ENCODE measurements around the gene AMIGO2.

Gene AMIGO2

DNA sequence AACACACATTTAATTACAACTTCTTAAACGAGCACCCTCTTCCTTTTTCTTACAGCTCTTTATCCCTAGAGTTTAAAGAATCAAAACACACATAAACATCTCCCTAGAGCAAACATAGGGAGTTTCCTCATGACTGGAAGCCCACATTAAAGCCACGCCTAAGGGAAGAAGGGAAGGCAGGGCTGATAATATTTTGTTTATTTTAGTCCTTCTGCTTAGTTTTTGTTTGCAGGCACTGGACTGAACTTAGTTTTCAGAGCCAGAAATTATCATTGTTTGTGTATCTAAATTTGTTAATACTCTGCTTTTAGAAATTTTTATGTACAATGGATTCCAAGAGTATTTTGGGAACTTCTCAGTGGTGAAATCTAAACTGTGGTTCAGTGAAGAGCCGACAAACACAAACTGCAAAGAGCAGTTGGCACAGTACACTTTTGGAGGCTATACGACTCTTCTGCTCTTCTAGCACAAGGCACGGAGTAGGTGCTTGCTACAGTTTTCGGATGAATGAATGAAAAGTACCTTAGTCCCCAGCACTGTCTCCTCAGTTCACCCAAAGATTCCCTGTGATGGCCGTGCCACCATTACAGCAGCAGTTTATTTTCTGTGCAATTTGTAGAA is 17.6 kb upstream of the AMIGO2 start:
- no peak for DNase-seq (ENCODE audit: low spot score)

DNA sequence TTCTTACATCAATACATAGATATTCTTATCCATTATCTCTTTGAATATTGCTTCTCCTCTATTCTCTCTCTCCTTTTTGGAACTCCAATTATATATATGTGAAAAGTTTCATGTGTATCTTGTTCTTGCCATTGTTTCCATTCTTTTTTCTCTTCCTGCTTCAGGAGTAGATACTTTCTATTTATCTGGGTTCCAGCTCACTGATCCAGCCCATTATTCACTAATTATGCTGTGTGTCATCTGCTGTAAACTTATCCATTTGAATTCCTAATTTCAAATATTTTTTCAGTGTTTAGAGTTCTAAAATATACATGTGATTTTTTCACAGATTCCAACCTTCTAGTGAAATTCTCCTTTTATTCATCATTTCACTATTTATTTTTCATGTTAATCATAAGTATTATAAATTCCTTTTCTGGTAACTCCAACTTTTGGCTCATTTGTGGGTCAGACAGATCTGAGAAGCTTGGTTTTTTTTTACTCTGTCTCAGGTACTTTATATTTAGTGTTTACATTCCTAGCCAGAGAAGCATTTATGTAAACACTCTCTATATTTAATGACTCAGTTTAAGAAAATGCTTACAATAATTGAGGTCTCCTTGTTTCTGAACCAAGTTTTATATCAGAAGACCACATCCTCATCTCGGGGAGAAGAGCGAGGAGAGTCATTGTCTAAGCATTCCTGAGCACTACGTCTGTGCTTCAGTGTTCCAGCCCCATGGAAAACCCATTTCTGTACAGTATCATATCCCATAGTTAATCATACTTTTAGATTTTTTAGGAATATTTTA is 15.9 kb upstream of the AMIGO2 start:
- DNase-seq (ENCODE audit: low spot score): no peak

DNA sequence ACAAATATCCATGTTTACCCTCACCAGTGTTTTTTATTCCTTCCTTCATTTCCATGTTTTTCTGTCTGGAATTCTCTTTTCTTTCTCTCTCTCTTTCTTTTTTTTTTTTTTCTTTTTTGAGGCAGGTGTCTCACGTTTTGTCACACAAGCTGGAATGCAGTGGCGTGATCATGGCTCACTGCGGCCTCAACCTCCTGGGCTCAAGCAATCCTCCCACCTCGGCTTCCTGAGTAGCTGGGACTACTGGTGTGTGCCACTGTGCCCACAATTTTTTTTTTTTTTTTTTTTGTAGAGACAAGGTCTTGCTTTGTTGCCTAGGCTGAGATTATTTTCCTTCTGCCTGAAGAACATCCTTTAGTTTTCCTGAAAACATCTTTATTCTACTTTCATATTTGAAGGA is 15.0 kb upstream of the AMIGO2 start:
- DNase-seq (ENCODE audit: low spot score): no peak

DNA sequence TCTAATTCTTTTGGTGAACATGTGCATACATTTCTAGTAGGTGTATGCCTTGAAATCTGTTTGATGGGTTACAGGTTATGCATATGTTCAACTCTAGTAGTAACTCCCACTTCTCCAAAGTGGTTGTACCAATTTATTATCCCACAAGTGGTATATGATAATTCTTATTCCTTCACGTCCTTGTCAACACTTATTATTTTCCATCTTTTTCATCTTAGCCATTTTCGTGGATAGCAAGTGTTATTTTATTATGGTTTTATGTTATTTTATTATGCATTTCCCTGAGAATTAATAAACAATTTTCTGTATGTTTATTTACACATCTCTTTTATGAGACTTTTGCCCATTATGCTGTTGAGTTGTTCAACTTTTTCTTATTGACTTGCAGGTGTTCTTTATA is 11.2 kb upstream of the AMIGO2 start:
- no peak for DNase-seq (ENCODE audit: low spot score)

DNA sequence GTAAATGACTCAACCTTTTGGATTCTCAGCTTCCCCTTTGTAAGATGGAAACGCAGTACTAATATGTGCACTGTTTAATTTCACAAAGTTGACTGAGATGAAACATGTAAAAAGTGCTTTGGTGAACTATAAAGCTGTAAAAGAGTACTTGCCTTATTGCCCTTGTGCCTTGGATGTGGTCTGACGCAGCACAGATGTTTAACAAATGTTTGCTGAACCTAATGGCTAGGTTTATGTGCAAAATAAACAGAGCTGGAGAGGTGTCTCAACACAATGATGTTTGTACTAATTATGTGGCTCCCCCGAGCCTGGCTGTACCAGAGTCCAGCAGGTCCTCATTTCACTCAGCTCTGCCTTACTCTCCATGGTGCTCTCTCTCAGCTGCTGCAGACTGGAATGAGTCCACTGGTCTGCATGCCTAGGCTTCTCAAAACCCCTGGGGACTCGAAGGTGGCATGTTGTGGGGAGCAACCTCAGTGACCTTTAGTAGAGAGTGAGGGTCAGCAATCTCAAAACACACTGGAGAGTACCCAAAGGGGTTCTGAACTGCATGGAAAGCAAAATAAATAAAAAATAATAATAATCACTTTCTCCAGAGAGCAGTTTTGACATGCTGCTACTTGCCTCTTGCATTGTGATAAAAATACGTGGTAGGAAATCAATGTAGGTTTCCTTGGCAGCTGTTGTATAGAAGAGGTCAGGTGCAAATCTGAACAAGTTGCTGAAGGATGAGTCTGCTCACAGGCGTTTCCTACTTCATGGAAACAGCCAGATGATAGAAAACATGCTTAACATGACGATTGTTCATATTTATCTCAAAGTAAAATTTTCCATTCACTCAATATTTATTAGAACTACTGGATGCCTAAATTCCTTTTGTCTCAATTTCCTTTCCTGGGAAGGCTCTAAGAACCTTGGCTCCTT is 8.5 kb upstream of the AMIGO2 start:
- DNase-seq (ENCODE audit: low spot score): peak; percentile 41

DNA sequence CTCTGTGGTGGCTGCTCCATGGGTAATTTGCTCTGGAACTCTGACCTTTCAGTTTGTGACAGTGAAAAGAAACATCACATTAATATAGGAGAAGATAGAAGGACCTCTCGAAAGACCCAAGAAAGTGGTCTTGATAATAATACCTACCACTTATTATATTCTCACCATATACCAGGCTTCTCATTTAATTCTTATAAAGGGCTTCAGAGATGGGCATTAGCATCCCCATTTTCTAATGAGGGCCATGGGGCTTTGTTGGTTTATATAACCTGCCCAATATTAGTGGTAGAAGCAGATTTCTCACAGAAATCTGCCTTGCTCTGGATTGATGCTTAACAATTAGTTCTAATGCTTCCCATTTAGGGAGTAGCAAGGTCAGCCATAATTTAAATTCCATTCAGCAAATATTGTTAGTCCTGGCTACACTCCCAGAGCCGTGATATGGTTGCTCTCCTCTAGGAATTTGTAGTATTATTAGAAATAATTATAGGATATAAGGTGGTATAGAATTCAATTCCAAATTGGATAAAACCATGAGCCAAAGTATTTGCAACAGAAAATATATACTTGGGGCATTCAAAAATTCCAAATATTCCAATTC is 7.4 kb upstream of the AMIGO2 start:
- DNase-seq (ENCODE audit: low spot score): no peak

DNA sequence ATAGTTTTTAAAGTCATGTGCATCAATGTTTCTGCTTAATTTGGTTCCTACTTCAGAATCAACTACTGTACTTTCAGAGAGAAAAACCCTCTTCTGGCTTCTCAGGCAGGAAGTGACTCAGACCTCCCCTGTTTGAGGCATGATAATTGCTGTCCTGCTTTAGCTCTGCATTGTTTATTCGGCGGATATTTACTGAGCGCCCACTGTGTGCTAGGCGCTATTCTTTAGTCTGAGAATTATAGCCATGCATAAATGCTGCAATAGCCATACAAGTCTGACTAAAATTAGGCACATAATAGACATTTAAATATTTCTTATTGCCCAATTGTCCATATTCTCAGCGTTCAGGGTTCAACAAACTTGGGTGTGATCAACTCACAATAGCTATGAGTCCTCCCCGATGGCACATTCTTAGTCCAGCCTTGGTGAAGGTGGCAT is 6.1 kb upstream of the AMIGO2 start:
- no peak for DNase-seq (ENCODE audit: low spot score)

DNA sequence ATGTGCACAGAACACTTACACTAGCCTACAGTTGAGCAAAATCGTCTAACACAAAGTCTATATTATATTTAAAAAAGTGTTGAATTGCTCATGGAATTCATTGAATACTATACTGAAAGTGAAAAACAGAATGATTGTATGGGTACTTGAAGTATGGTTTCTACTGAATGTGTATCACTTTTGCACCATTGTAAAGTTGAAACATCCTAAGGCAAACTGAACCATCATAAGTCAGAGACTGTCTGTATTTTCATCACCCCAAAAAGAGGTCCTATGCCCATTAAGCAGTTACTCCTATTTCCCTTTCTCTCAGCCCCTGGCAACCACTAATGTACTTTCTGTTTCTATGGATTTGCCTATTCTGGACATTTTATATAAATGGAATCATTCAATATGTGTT is 4.4 kb upstream of the AMIGO2 start:
- DNase-seq (ENCODE audit: low spot score): no peak

DNA sequence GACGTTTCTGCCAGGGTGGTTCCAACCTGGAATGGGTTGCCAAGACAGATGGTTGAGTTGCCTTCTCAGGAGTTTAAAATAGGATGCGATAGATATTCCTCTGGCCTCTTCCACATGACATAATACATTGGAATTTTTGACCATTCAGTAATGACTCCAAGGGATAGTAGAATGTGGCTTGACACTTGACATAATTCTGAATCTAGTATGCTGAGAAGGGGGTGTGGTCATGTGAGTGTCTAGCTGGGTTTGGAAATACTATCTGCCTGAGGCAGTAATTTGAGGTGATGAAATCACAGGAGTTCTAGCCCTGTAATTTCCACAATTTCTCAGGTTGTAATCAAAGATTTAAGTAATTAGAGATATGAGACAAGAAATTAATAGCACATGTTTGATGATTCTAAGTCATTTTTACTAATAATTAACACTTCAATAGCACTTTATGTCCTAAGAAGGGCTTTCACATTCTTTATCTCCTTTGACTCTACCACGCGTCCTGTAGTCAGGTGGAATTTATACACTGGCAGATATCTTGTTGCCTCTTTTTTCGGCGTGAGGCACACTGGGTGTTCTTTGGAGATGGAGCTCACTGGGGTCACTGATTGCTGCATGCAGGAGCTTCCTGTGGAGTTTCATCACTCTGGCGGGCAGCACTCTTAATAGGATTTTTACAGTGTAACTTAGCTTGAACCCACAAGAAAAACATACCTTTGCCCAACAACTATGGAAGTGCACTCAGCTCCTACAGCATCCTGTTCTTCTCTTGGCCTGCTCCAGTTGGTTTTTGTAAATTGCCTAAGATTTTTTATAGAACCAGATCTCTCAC is 3.2 kb upstream of the AMIGO2 start:
- DNase-seq (ENCODE audit: low spot score): no peak

DNA sequence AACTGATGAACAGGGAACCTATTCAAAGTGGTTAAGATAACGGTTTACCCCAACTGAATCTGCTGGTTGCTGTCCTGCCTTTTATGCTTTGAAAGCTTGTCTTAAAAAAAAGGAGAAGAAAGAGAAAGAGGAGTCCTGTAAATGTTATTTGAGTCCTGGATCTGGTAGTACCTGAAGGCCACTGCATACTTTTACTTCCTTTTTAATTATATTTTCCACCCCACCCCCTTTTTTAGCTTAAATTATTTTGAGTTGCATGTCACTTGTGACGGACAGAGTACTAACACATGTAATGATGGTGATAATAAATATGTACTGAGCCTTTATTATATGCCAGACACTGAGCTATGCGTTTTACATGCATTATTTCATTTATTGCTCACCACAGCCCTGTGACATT is 2.5 kb upstream of the AMIGO2 start:
- DNase-seq (ENCODE audit: low spot score): no peak

DNA sequence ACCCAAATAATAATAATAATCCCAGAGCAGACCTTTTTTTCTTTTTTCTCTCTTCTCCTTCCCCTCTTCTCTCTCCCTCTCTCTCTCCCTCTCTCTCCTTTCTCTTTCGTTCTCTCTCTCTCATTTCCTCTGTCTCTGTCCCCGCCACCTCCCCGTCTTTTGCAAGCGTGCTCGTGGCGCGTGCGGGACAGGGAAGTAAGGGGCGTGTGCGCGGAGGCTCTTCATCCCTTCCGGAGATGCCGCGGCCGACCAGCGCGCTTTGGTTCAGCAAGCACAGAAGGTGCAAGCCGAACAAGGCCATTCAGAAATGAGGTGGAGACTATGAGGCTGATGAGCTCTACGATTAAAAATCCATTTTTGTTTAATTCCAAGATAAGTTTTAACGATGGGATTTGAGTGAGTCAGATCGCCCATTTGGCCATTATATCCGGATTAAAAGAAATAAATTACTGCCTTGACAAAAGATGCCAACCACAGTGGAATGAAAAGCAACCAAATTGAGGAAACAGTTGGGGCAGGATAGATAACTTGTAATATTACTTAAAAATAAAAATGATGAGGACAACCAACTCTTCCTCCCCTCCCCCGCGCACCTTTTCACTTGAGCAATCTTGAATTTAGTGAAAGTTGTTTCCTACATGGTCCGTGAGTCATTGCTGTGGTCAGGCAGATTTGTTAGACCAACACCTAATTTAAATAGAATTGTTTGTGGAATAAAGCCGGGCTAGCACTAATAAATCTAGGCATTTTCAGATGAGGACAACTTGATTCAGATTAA is 1.2 kb upstream of the AMIGO2 start:
- peak; percentile 56 for DNase-seq (ENCODE audit: low spot score)

DNA sequence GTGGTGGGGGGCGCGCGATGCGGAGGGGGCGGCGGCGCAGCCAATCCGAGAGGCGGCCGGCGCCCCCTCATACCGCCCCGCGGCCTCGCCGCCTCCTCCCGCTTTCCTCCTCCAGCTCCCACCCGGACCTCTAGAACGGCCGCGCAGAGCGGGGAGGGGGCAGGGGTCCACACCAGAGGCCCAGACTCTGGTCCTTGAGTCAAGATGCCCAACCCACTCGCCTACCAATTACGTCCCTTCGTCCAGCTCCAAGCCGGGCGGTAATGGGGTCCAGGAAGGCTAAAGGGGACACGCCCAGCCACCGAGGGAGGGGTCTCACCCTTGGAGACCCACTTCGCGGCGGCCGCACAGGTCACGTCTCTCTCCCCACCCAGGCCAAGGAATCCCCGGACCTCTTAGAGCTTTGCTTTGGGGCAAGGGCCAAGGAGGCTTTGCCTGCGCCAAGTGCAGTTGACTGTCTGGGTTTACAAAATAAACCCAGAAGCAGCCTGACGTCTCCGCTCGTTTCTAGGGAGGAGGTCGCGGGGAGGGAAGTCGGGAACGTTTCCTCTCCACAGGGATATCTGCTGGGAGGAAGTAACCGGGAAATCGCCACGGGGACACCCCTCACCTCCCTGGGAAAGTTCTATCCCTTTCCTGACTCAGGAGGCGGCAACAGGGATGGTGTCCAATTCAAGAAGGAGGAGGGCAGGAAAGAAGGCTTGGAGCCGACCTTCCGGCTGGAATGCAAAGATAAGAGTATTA is 394 bp upstream of the AMIGO2 start:
- DNase-seq (ENCODE audit: low spot score): peak; percentile 66

DNA sequence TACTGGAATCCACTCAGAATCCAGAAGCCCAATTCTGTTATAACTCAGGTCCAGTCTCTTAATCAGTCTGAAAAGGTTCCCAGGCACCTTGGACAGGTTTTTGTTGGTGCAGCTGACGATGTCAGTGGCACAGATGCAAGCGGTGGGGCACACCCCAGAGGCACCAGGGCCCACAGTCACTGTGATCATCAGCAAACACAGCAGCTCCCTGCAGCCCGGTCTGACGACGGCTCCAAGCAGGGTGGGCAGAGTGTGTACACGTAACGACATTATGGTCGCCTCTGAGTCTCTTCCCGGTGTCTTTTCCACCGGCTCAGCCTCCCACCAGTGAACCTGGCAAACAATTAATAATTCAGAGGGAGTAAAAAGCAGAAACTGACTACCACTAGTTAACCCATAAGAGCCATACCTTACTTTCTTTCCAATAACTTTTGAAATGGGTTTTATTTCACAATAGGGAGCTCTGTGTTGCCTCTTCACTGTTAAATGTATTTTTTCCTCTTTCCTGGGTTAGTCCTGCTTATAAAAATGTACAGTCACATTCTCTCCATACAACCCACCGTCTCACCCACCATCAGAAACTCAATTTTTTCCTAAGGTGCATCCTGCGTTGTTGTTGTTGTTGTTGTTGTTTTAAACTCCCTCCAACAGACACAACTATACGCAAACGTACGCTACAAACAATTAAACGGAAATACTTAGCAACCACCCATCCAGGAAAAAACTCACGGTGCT is 859 bp downstream of the AMIGO2 start:
- peak; percentile 77 for DNase-seq (ENCODE audit: low spot score)

DNA sequence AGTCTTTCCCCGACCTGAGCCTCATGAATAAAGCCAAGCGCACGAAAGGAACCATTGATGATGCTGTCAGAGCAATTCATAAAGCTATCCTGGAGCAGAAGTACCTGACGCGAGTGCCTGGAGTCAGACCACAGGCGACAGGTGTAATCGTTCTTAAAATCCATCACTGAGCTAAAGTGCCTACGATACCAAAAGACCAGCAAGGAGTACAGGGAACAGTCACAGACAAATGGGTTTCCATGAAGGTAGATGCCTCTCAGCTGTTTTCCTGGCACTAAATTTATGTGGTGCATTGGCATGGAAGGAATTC is 1.7 kb downstream of the AMIGO2 start:
- DNase-seq (ENCODE audit: low spot score): no peak

DNA sequence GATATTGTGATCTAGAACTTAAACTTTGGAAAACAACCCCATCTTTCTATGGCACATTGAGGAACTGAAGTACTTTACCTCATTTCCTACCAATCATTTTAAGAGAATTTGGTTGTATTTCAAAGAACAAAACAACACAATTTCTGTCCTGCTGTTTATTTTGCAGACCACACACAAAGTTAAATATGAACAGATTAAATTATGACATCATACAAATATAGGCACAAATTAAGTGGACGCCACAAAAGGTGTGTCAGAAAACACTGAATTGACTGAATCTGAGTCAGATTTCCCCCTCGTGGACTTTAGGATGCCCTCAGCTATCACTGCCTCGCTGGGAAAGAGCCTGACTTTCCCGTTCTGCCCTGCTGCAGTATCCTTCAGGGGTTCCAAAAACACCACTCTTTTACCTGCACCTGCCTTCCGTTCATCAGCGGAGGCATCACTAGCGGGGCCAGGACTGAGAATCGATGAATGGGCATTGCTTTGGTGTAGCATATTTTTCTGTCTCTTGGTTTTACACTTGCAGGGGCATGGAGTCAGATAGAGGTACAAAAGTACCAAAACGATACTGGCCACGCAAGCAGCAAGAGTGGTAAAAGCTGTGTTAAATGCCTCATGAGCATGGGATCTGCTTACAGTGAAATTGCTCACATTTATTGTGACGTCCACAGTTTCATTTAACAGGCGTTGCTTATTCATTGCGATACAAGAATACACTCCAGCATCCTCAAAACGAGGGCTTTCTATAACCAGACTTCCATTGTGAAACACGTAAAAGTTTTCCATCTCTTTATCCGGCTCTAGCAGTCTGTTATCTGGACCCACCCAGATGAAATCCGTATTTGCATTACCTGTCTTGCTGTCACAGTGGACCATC is 2.3 kb downstream of the AMIGO2 start:
- no peak for DNase-seq (ENCODE audit: low spot score)

DNA sequence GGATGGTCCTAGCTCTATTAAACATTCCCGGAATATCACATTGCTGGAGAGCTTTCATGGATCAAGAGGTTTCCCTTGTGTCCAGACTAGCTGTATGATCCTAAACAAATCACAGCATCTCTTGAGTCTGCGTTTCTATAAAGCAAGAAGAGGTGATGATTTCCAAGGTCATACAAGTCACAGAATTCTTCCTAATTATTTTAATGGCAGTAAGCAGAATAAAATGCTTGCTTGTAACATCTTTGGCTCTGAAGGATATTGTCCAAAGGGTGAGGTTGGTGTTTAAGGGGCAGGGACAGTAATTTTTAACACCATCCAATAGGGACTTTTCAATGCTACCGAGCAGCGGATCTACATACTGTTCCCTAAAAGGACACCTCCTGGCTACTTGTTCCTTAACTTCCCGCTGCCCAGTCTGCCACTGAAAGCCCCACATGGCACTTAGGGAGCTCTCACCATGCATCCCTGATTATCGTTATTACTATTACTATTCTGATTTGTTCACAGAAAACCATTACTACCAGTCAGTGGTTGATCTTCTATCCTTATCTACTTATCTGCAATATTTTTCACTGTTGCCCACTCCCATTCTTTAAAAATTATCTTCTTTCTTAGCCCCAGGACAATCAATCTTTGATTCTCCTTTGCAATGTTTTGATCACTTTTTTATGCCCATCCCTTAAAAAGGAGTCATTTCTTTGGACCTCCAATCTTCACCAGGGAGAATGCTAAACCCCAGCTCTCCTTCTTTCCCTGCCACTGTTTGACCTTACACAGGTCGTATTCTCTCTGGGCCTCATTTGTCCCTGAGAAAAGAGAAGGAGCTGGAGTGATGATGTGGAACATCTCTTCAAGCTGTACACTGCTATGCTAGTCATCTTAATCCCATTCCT is 4.3 kb downstream of the AMIGO2 start:
- DNase-seq (ENCODE audit: low spot score): no peak

DNA sequence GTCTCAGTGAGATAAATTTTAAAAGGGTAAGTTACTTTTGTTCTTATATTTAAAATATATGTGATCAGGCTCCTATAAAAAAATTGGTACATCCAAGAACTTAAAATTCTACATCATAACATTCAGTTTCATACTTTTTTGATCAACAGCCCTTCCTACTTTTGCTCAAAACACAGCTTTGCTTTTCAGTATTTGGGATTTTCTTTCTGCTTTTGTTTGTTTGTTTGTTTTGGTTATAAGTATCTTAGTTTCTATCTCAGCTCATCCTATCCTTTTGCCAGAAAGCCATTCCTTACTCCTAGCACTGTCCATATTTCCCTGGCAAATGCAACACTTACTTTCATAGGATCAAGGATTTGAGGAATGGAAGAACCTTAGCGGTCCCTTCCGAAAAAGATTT is 5.0 kb downstream of the AMIGO2 start:
- DNase-seq (ENCODE audit: low spot score): no peak

All from HuH-7.5 (cell line).